HepG2 (cell line): ENCODE data around the gene DAPK3. TPM values are rescaled to one million over a fixed set of nuclear protein-coding genes. Genes with fewer than 3 reads are reported as not detected.

Experiments used
- DR1 ChIP-seq: sonication (generic); formaldehyde crosslinking; IDR thresholded peaks from 2 replicates; pipeline ENCODE4 v1.8.0; 2021; ENCODE audit warnings: mild to moderate bottlenecking, missing genetic modification reagents, inconsistent platforms
- HMGXB3 ChIP-seq: sonication (generic); formaldehyde crosslinking; IDR thresholded peaks from 2 replicates; pipeline ENCODE4 v1.4.0; 2020; ENCODE audit warnings: missing genetic modification reagents, borderline replicate concordance
- HOXA3 ChIP-seq: sonication (generic); formaldehyde crosslinking; IDR thresholded peaks from 2 replicates; pipeline ENCODE4 v1.5.0; 2020; ENCODE audit warnings: missing genetic modification reagents
- IKZF1 ChIP-seq: fragments of 450-650 bp; IDR thresholded peaks from 2 replicates; pipeline ENCODE4 v1.7.1; 2016
- KDM1A ChIP-seq: IDR thresholded peaks from 2 replicates; pipeline ENCODE4 v1.6.1; 2016; ENCODE audit warnings: missing compliant biosample characterization
- KMT2B ChIP-seq: IDR thresholded peaks from 2 replicates; pipeline ENCODE4 v1.6.1; 2016; ENCODE audit warnings: missing genetic modification reagents, missing compliant biosample characterization
- ZBTB14 ChIP-seq: sonication (generic); formaldehyde crosslinking; IDR thresholded peaks from 2 replicates; pipeline ENCODE4 v1.4.0; 2020; ENCODE audit warnings: missing genetic modification reagents
- ZNF546 ChIP-seq: sonication (generic); formaldehyde crosslinking; conservative IDR thresholded peaks from 2 replicates; pipeline ENCODE4 v1.8.1; 2023; ENCODE audit warnings: mild to moderate bottlenecking, missing genetic modification reagents
- ZNF580 ChIP-seq: IDR thresholded peaks from 2 replicates; pipeline ENCODE4 v1.6.1; 2016; ENCODE audit warnings: low read depth, borderline replicate concordance
- polyA plus RNA-seq, 8 experiments: library from polyadenylated mRNA; depleted of rRNA in 3 of 8; stranded (reverse) in 7 of 8; unstranded in 1 of 8; fragments of >200 nt; fragmentation: Illumina TruSeq in 4 of 8; extraction: Trizol in 4 of 8; gene quantifications; 2 replicates each; pipeline versions ENCODE4 v1.2.1 to v1.2.3, GENCODE V29; 2011 to 2016; ENCODE audit warnings: low read depth in 4 of 8, missing spikeins in 1 of 8, mixed read lengths in 1 of 8; ENCODE audit not compliant: insufficient read depth in 1 of 8
- total RNA-seq, 5 experiments: library from RNA; depleted of rRNA; stranded (reverse); fragments of >200 nt; fragmentation: Illumina TruSeq; extraction: Trizol; gene quantifications; 2 replicates each; pipeline ENCODE4 v1.2.3, GENCODE V29; 2016; ENCODE audit warnings: low read depth in 1 of 5
- TF ChIP-seq, protein P1 (sequence below): sonication (generic); formaldehyde crosslinking; IDR thresholded peaks from 2 replicates; pipeline ENCODE4 v1.9.0; 2021; ENCODE audit warnings: mild to moderate bottlenecking, missing genetic modification reagents
- TF ChIP-seq, protein P2 (sequence below): sonication (generic); formaldehyde crosslinking; IDR thresholded peaks from 2 replicates; pipeline ENCODE4 v1.5.0; 2020; ENCODE audit warnings: missing genetic modification reagents
- TF ChIP-seq, protein P3 (sequence below): sonication (generic); formaldehyde crosslinking; IDR thresholded peaks from 2 replicates; pipeline ENCODE4 v1.4.0; 2020; ENCODE audit warnings: missing genetic modification reagents, borderline replicate concordance

The DAPK3 gene
- total and polyA plus RNA-seq, 2 of the 13 experiments (the other 11 are each of a cell fraction or from before 2014, with no cell fraction given): 30.5 to 37.3 TPM

GRCh38 chr19:3970808-3971598 is at the start of gene DAPK3 (continued):
- TF ChIP-seq, protein P1, sequence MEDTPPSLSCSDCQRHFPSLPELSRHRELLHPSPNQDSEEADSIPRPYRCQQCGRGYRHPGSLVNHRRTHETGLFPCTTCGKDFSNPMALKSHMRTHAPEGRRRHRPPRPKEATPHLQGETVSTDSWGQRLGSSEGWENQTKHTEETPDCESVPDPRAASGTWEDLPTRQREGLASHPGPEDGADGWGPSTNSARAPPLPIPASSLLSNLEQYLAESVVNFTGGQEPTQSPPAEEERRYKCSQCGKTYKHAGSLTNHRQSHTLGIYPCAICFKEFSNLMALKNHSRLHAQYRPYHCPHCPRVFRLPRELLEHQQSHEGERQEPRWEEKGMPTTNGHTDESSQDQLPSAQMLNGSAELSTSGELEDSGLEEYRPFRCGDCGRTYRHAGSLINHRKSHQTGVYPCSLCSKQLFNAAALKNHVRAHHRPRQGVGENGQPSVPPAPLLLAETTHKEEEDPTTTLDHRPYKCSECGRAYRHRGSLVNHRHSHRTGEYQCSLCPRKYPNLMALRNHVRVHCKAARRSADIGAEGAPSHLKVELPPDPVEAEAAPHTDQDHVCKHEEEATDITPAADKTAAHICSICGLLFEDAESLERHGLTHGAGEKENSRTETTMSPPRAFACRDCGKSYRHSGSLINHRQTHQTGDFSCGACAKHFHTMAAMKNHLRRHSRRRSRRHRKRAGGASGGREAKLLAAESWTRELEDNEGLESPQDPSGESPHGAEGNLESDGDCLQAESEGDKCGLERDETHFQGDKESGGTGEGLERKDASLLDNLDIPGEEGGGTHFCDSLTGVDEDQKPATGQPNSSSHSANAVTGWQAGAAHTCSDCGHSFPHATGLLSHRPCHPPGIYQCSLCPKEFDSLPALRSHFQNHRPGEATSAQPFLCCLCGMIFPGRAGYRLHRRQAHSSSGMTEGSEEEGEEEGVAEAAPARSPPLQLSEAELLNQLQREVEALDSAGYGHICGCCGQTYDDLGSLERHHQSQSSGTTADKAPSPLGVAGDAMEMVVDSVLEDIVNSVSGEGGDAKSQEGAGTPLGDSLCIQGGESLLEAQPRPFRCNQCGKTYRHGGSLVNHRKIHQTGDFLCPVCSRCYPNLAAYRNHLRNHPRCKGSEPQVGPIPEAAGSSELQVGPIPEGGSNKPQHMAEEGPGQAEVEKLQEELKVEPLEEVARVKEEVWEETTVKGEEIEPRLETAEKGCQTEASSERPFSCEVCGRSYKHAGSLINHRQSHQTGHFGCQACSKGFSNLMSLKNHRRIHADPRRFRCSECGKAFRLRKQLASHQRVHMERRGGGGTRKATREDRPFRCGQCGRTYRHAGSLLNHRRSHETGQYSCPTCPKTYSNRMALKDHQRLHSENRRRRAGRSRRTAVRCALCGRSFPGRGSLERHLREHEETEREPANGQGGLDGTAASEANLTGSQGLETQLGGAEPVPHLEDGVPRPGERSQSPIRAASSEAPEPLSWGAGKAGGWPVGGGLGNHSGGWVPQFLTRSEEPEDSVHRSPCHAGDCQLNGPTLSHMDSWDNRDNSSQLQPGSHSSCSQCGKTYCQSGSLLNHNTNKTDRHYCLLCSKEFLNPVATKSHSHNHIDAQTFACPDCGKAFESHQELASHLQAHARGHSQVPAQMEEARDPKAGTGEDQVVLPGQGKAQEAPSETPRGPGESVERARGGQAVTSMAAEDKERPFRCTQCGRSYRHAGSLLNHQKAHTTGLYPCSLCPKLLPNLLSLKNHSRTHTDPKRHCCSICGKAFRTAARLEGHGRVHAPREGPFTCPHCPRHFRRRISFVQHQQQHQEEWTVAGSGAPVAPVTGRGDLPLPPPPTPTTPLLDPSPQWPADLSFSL: no peak
- TF ChIP-seq, protein P2, sequence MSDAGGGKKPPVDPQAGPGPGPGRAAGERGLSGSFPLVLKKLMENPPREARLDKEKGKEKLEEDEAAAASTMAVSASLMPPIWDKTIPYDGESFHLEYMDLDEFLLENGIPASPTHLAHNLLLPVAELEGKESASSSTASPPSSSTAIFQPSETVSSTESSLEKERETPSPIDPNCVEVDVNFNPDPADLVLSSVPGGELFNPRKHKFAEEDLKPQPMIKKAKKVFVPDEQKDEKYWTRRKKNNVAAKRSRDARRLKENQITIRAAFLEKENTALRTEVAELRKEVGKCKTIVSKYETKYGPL (CRISPR knock-in tag): no peak
- TF ChIP-seq, protein P3, sequence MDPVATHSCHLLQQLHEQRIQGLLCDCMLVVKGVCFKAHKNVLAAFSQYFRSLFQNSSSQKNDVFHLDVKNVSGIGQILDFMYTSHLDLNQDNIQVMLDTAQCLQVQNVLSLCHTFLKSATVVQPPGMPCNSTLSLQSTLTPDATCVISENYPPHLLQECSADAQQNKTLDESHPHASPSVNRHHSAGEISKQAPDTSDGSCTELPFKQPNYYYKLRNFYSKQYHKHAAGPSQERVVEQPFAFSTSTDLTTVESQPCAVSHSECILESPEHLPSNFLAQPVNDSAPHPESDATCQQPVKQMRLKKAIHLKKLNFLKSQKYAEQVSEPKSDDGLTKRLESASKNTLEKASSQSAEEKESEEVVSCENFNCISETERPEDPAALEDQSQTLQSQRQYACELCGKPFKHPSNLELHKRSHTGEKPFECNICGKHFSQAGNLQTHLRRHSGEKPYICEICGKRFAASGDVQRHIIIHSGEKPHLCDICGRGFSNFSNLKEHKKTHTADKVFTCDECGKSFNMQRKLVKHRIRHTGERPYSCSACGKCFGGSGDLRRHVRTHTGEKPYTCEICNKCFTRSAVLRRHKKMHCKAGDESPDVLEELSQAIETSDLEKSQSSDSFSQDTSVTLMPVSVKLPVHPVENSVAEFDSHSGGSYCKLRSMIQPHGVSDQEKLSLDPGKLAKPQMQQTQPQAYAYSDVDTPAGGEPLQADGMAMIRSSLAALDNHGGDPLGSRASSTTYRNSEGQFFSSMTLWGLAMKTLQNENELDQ (CRISPR knock-in tag): 0 out of 2 replicates have a peak, but pooled peaks have one; percentile 59
- peak; percentile 66 for TF ChIP-seq HOXA3
- no peak for TF ChIP-seq IKZF1
- TF ChIP-seq HMGXB3 (CRISPR knock-in tag): peak; percentile 84; the same call in 1 of the 2 replicates
- TF ChIP-seq KDM1A: peak; percentile 61; the same call in 1 of the 2 replicates
- TF ChIP-seq ZBTB14 (CRISPR knock-in tag): no peak
- TF ChIP-seq ZNF546 (CRISPR knock-in tag): no peak
- no peak for TF ChIP-seq DR1 (CRISPR knock-in tag)
- no peak for TF ChIP-seq ZNF580 (CRISPR knock-in tag)
- TF ChIP-seq KMT2B (CRISPR knock-in tag): no peak
